Measurements from ENCODE around the gene MAGI3. TPM values are rescaled to one million over a fixed set of nuclear protein-coding genes. Genes with fewer than 3 reads are reported as not detected.
"Not testable (repeated sequence)": the region's sequence is repeated elsewhere in the genome, so short reads cannot be mapped to it uniquely, and the experiment has no call there.

Gene MAGI3
- total RNA-seq, 2 donors from 2014 or later: 7.6 to 7.9 TPM

DNA sequence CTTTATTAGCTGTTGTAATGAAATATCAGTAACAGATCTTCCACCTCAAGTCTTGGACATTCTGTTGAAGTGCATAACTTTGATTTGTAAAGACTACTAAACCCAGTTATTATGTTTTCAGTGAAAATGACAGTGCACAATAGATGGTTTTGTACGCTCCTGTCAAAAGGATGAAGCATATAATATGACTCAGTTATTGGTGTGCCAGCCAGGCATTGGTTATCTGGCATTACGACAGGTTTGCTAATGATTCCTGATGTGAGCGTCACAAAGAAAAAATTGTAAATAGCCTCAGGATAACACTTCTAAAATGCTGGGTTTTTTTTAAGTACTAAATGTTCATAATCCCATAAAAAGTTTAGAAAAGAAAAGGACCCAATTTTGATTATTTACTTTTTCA lies 147.9 kb downstream of the MAGI3 start:
- peaks cover 6% of the 10 kb centered on the region for H3K9me3 Mint-ChIP-seq
- no peaks in the 10 kb centered on the region for H3K4me1 Mint-ChIP-seq
- no peak overlapping the region for H3K27ac Mint-ChIP-seq
- ATAC-seq (replicated peaks): no peak
- H3K27me3 Mint-ChIP-seq: no peaks in the 10 kb centered on the region
- no peak overlapping the region for H3K4me3 Mint-ChIP-seq
- H3K36me3 Mint-ChIP-seq (ENCODE audit: low read depth): no peaks in the 10 kb centered on the region

- ATAC-seq (replicated peaks): no peak
- Mint-ChIP-seq H3K36me3 (ENCODE audit: low read depth) (no peaks in the 10 kb centered on the region), H3K27me3 (no peaks in the 10 kb centered on the region), H3K9me3 (peaks cover 4% of the 10 kb centered on the region), H3K4me3 (no peak overlapping the region), H3K27ac (no peak overlapping the region), H3K4me1 (no peaks in the 10 kb centered on the region)
Measured at GRCh38 chr1:113540335-113540734, 150.0 kb downstream of the MAGI3 start.

- Mint-ChIP-seq H3K4me1 (no peaks in the 10 kb centered on the region), H3K36me3 (ENCODE audit: low read depth) (no peaks in the 10 kb centered on the region), H3K27ac (no peak overlapping the region), H3K27me3 (no peaks in the 10 kb centered on the region), H3K9me3 (peaks cover 4% of the 10 kb centered on the region), H3K4me3 (no peak overlapping the region)
- no peak for ATAC-seq (replicated peaks)
Measured at GRCh38 chr1:113541106-113541505, 150.8 kb downstream of the MAGI3 start.

- ATAC-seq (replicated peaks): no peak
- no peaks in the 10 kb centered on the region for H3K4me1 Mint-ChIP-seq
- H3K27me3 Mint-ChIP-seq: no peaks in the 10 kb centered on the region
- H3K9me3 Mint-ChIP-seq: peaks cover 4% of the 10 kb centered on the region
- no peaks in the 10 kb centered on the region for H3K36me3 Mint-ChIP-seq (ENCODE audit: low read depth)
- no peak overlapping the region for H3K27ac Mint-ChIP-seq
- H3K4me3 Mint-ChIP-seq: no peak overlapping the region
Measured at GRCh38 chr1:113542221-113542701, 151.9 kb downstream of the MAGI3 start.

- Mint-ChIP-seq H3K4me1 (no peaks in the 10 kb centered on the region), H3K4me3 (no peak overlapping the region), H3K27me3 (no peaks in the 10 kb centered on the region), H3K36me3 (ENCODE audit: low read depth) (no peaks in the 10 kb centered on the region), H3K27ac (no peak overlapping the region), H3K9me3 (peaks cover 4% of the 10 kb centered on the region)
- no peak for ATAC-seq (replicated peaks)
Measured at GRCh38 chr1:113543110-113543509, 152.8 kb downstream of the MAGI3 start.

DNA sequence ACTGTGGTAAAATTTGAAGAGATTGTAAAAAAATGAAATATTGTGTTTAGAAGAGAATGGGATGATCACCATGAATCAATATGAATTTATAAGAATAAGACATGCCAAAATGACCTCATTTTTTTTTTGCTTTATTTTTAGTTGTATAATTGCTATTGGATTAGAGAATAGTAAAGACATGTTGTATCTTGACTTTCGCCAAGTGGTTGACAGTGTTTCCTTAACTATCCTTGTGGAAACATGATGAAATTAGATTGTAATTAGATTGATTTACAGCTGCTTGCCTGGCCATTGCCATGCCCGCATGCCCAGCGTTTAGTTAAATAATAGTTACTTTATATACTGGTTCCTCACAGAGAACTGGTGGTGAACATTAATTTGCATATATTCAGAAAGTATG lies 154.9 kb downstream of the MAGI3 start:
- no peak for ATAC-seq (replicated peaks)
- Mint-ChIP-seq H3K27ac (no peak overlapping the region), H3K36me3 (ENCODE audit: low read depth) (no peaks in the 10 kb centered on the region), H3K27me3 (no peaks in the 10 kb centered on the region), H3K4me3 (no peak overlapping the region), H3K4me1 (no peaks in the 10 kb centered on the region), H3K9me3 (peaks cover 4% of the 10 kb centered on the region)

GRCh38 chr1:113545626-113546025 lies 155.3 kb downstream of the MAGI3 start:
- H3K27ac Mint-ChIP-seq: no peak overlapping the region
- no peak for ATAC-seq (replicated peaks)
- H3K36me3 Mint-ChIP-seq (ENCODE audit: low read depth): peaks cover under 1% of the 10 kb centered on the region
- no peaks in the 10 kb centered on the region for H3K4me1 Mint-ChIP-seq
- H3K4me3 Mint-ChIP-seq: no peak overlapping the region
- peaks cover 4% of the 10 kb centered on the region for H3K9me3 Mint-ChIP-seq
- H3K27me3 Mint-ChIP-seq: no peaks in the 10 kb centered on the region

DNA sequence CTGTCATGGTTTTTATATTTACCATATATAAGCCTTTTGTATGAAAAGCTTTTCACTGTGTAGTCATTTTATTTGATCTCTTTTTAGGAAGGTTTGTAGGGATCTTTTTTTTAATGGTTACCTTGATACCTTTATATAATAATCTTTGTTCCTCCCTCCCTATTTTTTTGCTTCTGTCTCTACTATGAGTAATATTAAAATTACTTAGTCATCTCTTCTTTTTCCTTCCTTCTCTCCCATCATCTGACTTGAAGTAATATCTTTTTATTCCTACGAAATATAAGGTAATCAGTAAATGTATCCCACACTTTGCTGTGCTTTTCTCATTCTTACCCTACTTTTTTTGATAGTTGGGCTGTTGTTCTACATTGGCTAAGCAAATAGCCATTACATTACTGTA lies 161.4 kb downstream of the MAGI3 start:
- no peak overlapping the region for H3K27ac Mint-ChIP-seq
- H3K4me3 Mint-ChIP-seq: no peak overlapping the region
- H3K36me3 Mint-ChIP-seq (ENCODE audit: low read depth): peaks cover 21% of the 10 kb centered on the region
- no peaks in the 10 kb centered on the region for H3K27me3 Mint-ChIP-seq
- peaks cover 6% of the 10 kb centered on the region for H3K9me3 Mint-ChIP-seq
- no peaks in the 10 kb centered on the region for H3K4me1 Mint-ChIP-seq
- ATAC-seq (replicated peaks): no peak

DNA sequence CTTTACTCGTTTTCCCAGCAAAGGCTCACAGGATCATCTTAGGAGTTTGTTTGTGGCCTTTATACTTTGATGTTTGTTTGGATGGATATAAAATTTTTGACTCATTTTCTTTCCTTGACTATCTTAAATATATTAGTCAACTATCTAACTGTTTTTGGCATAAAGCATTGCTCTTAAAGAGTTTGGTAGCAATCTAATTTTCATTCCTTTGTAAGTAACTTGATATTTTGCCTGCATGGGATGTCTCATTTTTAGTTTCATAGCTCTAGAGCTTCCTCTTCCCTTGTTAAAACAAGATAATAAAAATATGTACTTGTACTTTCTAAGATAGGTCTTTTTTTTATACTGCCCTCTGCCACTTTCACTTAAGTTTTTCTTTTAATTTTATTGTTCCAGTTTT lies 161.9 kb downstream of the MAGI3 start:
- H3K27ac Mint-ChIP-seq: no peak overlapping the region
- H3K4me1 Mint-ChIP-seq: no peaks in the 10 kb centered on the region
- ATAC-seq (replicated peaks): no peak
- H3K36me3 Mint-ChIP-seq (ENCODE audit: low read depth): peaks cover 21% of the 10 kb centered on the region
- H3K9me3 Mint-ChIP-seq: peaks cover 6% of the 10 kb centered on the region
- no peak overlapping the region for H3K4me3 Mint-ChIP-seq
- no peaks in the 10 kb centered on the region for H3K27me3 Mint-ChIP-seq

DNA sequence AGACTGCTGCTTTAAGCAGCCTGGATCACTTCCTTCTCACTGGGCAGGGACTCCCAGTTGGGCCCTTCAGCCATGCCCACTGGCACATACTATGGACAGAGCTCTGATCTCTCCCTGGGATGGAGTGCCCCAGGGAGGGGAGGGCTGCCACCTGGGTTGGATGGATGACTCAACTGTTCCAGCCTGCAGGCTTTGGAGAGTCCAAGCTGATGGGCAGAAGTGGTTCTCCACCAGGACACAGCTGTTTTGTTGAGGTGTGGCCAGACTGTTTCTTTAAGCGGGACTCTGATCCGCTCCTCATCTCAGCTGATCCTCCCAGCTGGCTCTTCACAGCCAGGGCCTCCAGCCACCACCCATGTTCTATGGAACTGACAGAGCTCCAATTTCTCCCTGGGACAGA lies 166.9 kb downstream of the MAGI3 start:
- H3K4me1 Mint-ChIP-seq: no peaks in the 10 kb centered on the region
- H3K27me3 Mint-ChIP-seq: no peaks in the 10 kb centered on the region
- no peak overlapping the region for H3K27ac Mint-ChIP-seq
- no peak overlapping the region for H3K4me3 Mint-ChIP-seq
- ATAC-seq (replicated peaks): no peak
- peaks cover 6% of the 10 kb centered on the region for H3K36me3 Mint-ChIP-seq (ENCODE audit: low read depth)
- peaks cover 25% of the 10 kb centered on the region for H3K9me3 Mint-ChIP-seq

DNA sequence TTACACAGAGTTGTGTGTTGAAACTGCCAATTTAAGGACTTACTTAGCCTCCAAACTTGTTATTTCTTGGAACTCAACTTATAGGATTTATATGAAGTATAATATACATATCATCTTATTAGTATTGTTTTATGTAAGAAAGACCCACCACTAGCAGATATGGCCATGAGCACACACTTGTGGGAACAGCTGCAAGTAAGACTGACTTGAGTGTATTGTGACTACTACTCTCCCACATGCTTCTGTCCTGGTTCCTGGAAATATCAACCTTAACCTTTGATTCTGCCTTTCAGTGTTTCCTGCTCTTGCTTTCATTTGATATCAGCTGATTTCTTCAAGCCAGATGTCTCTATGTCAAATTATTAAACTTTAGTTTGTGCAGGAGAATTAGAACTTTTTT lies 175.3 kb downstream of the MAGI3 start:
- Mint-ChIP-seq H3K4me1 (no peaks in the 10 kb centered on the region), H3K27me3 (no peaks in the 10 kb centered on the region), H3K4me3 (no peak overlapping the region), H3K27ac (no peak overlapping the region), H3K9me3 (peaks cover 20% of the 10 kb centered on the region), H3K36me3 (ENCODE audit: low read depth) (no peaks in the 10 kb centered on the region)
- ATAC-seq (replicated peaks): no peak

- no peaks in the 10 kb centered on the region for H3K27me3 Mint-ChIP-seq
Measured at GRCh38 chr1:113567427-113567826, 177.1 kb downstream of the MAGI3 start.

DNA sequence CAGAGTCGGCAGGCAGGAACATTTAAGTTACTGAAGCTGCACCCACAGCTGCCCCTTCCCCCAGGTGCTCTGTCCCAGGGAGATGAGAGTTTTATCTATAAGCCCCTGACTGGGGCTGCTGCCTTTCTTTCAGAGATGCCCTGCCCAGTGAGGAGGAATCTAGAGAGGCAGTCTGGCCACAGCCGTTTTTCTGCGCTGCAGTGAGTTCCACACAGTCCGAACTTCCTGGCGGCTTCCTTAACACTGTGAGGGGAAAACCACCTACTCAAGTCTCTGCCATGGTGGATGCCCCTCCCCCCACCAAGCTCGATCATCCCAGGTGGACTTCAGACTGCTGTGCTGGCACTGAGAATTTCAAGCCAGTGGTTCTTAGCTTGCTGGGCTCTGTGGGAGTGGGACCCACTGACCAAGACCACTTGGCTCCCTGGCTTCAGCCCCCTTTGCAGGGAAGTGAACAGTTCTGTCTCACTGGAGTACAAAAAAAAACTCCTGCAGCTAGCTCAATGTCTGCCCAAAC lies 185.5 kb downstream of the MAGI3 start:
- ATAC-seq (replicated peaks); H3K27ac Mint-ChIP-seq; H3K9me3 Mint-ChIP-seq; H3K27me3 Mint-ChIP-seq; H3K36me3 Mint-ChIP-seq (ENCODE audit: low read depth); H3K4me3 Mint-ChIP-seq; H3K4me1 Mint-ChIP-seq: not testable (repeated sequence)

More at GRCh38 chr1:113567427-113567826, 177.1 kb downstream of the MAGI3 start:
- Mint-ChIP-seq H3K9me3 (peaks cover 15% of the 10 kb centered on the region), H3K4me1 (no peaks in the 10 kb centered on the region), H3K4me3 (no peak overlapping the region), H3K36me3 (ENCODE audit: low read depth) (no peaks in the 10 kb centered on the region), H3K27ac (no peak overlapping the region)
- ATAC-seq (replicated peaks): no peak

DNA sequence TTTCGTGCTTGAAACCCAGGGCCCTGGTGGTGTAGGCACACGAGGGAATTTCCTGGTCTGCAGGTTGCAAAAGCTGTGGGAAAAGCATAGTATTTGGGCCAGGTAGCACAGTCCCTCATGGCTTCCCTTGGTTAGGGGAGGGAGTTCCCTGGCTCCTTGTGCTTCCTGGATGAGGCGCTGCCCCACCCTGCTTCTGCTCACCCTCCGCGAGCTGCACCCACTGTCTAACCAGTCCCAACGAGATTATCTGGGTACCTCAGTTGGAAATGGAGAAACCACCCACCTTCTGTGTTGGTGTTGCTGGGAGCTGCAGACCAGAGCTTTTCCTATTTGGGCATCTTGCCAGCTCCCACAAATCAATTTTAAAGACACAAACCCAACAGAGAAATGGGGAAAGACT lies 186.0 kb downstream of the MAGI3 start:
- peaks cover 3% of the 10 kb centered on the region for H3K36me3 Mint-ChIP-seq (ENCODE audit: low read depth)
- H3K4me3 Mint-ChIP-seq: no peak overlapping the region
- peaks cover 9% of the 10 kb centered on the region for H3K9me3 Mint-ChIP-seq
- ATAC-seq (replicated peaks): no peak
- H3K27me3 Mint-ChIP-seq: no peaks in the 10 kb centered on the region
- H3K27ac Mint-ChIP-seq: no peak overlapping the region
- H3K4me1 Mint-ChIP-seq: no peaks in the 10 kb centered on the region

- ATAC-seq (replicated peaks): no peak
- Mint-ChIP-seq H3K4me1 (no peaks in the 10 kb centered on the region), H3K27me3 (no peaks in the 10 kb centered on the region), H3K36me3 (ENCODE audit: low read depth) (peaks cover 8% of the 10 kb centered on the region), H3K4me3 (no peak overlapping the region), H3K9me3 (no peaks in the 10 kb centered on the region), H3K27ac (no peak overlapping the region)
Measured at GRCh38 chr1:113579256-113580018, 189.1 kb downstream of the MAGI3 start.

All from activated T-helper 17 cell treated with anti-CD3 and anti-CD28 coated beads, Interleukin-2, amount 50 U/mL, for 72 hours (primary cell).